T-cell (primary cell): Measurements from ENCODE around the gene KBTBD13. TPM values are rescaled to one million over a fixed set of nuclear protein-coding genes. Genes with fewer than 3 reads are reported as not detected.

ENCODE experiments used
- ATAC-seq, 4 experiments: fragments of 200-7000 bp in 3 of 4; fragments of 150-1000 bp in 1 of 4; cut with Tn5 transposase; replicated peaks in 1 of 4; 1 replicate in 3 of 4; 2 replicates in 1 of 4; pipeline ENCODE4 v1.10.0; 2021; ENCODE audit warnings: moderate library complexity in 3 of 4, mild to moderate bottlenecking in 2 of 4, moderate number of reproducible peaks in 1 of 4
- CTCF ChIA-PET, 2 donors: fragments of 300-600 bp; sonication (Branson Sonifier 250); formaldehyde crosslinking; loops; one replicate each; lab custom pipeline; 2022; ENCODE audit warnings: antibody characterized with exemption in 2 of 2; lab: Charles Lee
- POLR2A ChIA-PET, 2 donors: fragments of 300-600 bp; sonication (Branson Sonifier 250); formaldehyde crosslinking; loops; one replicate each; lab custom pipeline; 2022; ENCODE audit warnings: antibody characterized with exemption in 2 of 2; lab: Charles Lee
- DNase-seq, 35 experiments: peaks; one replicate each; pipeline versions ENCODE4 v3.0.0 to v3.0.0-alpha.2; 2013 to 2023
- H3K27ac ChIP-seq: one replicate; pipeline ENCODE4 v1.5.1; 2013; ENCODE audit warnings: low read length
- H3K27me3 ChIP-seq, 2 experiments: replicated peaks in 1 of 2; 1 replicate in 1 of 2; 2 replicates in 1 of 2; pipeline versions ENCODE4 v1.6.1 to v1.7.0; 2013; ENCODE audit warnings: low read length in 1 of 2, mixed read lengths in 1 of 2; ENCODE audit not compliant: control insufficient read depth in 2 of 2, insufficient read depth in 2 of 2; ENCODE audit errors: extremely low read depth in 1 of 2
- H3K36me3 ChIP-seq, 2 donors: 1 replicate in 1 of 2; 2 replicates in 1 of 2; pipeline versions ENCODE4 v1.6.1 to v1.7.0; 2013; ENCODE audit warnings: low read length in 1 of 2; ENCODE audit not compliant: control insufficient read depth in 2 of 2, insufficient read depth in 1 of 2; ENCODE audit errors: extremely low read depth in 1 of 2
- H3K4me1 ChIP-seq, 2 experiments: 1 replicate in 1 of 2; 2 replicates in 1 of 2; pipeline versions ENCODE4 v1.6.1 to v1.7.0; 2013; ENCODE audit warnings: low read length in 2 of 2, mixed read lengths in 1 of 2; ENCODE audit not compliant: insufficient read depth in 2 of 2, control insufficient read depth in 1 of 2; ENCODE audit errors: extremely low read depth in 1 of 2
- H3K4me3 ChIP-seq, 2 donors: 1 replicate in 1 of 2; 2 replicates in 1 of 2; pipeline versions ENCODE4 v1.5.1 to v1.7.0; 2013; ENCODE audit warnings: mild to moderate bottlenecking in 2 of 2, low read length in 1 of 2, moderate library complexity in 1 of 2; ENCODE audit not compliant: control insufficient read depth in 1 of 2; ENCODE audit errors: extremely low read depth in 1 of 2
- H3K9me3 ChIP-seq: 2 replicates; pipeline ENCODE4 v1.7.0; 2013
- H3K27ac Mint-ChIP-seq, 2 donors: one replicate each; pipeline ENCODE4 v1.8.0; 2020 to 2021; ENCODE audit warnings: mild to moderate bottlenecking in 2 of 2, mixed read lengths in 2 of 2
- H3K27me3 Mint-ChIP-seq, 2 donors: one replicate each; pipeline ENCODE4 v1.8.0; 2021 to 2022; ENCODE audit warnings: mixed read lengths in 2 of 2
- H3K36me3 Mint-ChIP-seq: one replicate; pipeline ENCODE4 v1.8.0; 2021; ENCODE audit warnings: mixed read lengths
- H3K4me1 Mint-ChIP-seq, 3 donors: one replicate each; pipeline ENCODE4 v1.8.0; 2020 to 2022; ENCODE audit warnings: mixed read lengths in 3 of 3, mild to moderate bottlenecking in 1 of 3
- H3K4me3 Mint-ChIP-seq, 3 donors: one replicate each; pipeline ENCODE4 v1.8.0; 2020 to 2022; ENCODE audit warnings: mild to moderate bottlenecking in 3 of 3, mixed read lengths in 3 of 3, moderate library complexity in 3 of 3
- H3K9me3 Mint-ChIP-seq, 3 donors: one replicate each; pipeline ENCODE4 v1.8.0; 2020 to 2022; ENCODE audit warnings: mixed read lengths in 3 of 3
- WGBS: methylation state at CpG from one replicate; pipeline ENCODE4 v1.1.5; 2013; ENCODE audit warnings: missing lambda C conversion rate; ENCODE audit not compliant: insufficient coverage; 5-methylcytosine and 5-hydroxymethylcytosine counted together
- total RNA-seq, 35 experiments: library from RNA in 6 of 35; stranded (reverse) in 6 of 35; fragments of 120-200 nt in 1 of 35; gene quantifications; one replicate each; pipeline versions ENCODE4 v1.2.1 to v1.2.4 and lab custom pipeline; 2013 to 2026

The KBTBD13 gene
- total RNA-seq, 5 donors from 2014 or later (not counting 1 experiment from before 2014, with no cell fraction given), result not detected

DNA sequence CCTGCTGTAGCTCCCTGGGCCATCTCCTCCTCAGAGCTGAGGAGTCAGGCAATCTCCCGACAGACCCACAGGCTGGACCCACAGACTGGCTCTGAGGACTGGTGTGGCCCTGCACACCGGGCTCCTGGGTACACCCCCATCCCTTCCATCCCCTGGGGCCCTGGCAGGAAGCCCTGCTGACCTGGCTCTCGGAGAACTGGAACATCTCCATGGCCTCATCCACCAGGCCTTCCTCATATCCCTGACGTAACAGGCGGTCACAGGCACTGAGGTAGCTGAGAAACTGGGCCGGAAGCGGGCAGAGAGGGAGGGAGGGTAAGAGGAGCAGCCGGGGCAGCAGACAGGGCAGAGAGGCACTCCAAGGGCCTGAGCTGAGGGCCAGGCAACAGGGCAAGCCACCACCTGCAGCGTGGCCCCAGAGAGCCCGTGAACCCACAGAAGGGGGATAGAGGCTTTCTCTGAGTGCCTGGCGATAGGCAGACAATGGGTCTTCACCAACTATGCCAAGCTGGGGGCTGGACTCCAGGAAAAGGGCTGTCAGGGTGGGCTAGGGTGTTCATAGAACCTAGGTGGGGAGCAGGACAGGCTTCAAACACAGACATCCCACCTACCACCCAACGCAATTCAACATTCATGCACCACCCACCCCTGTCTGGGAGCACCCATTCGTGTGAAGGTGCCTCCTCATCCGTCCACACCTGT is 17.9 kb downstream of the KBTBD13 start:
- DNase-seq (no peak), ATAC-seq (no peak)
- Histone ChIP-seq H3K4me3 (no peak overlapping the region), H3K27me3 (no peaks in the 10 kb centered on the region), H3K36me3 (peaks cover 0 to 30% of the 10 kb centered on the region in 2 donors), H3K27ac (no peak overlapping the region), H3K9me3 (no peaks in the 10 kb centered on the region), H3K4me1 (no peaks in the 10 kb centered on the region)
- Mint-ChIP-seq H3K36me3 (peaks cover 22% of the 10 kb centered on the region), H3K4me1 (no peaks in the 10 kb centered on the region), H3K27ac (no peak overlapping the region), H3K9me3 (no peaks in the 10 kb centered on the region), H3K4me3 (no peak overlapping the region), H3K27me3 (no peaks in the 10 kb centered on the region)
- ChIA-PET CTCF (no interaction called here), POLR2A (no interaction called here)
- 100% methylated on average over 8 of the region's 14 CpGs for WGBS

- Histone ChIP-seq H3K27ac (no peak overlapping the region), H3K27me3 (no peaks in the 10 kb centered on the region), H3K9me3 (no peaks in the 10 kb centered on the region), H3K36me3 (peaks cover 0 to 34% of the 10 kb centered on the region in 2 donors), H3K4me1 (no peaks in the 10 kb centered on the region), H3K4me3 (no peak overlapping the region)
- Mint-ChIP-seq H3K36me3 (peaks cover 25% of the 10 kb centered on the region), H3K27ac (no peak overlapping the region), H3K4me1 (no peaks in the 10 kb centered on the region), H3K27me3 (no peaks in the 10 kb centered on the region), H3K4me3 (no peak overlapping the region), H3K9me3 (no peaks in the 10 kb centered on the region)
- DNase-seq (no peak), ATAC-seq (no peak)
- CTCF ChIA-PET, result no interaction called here
- POLR2A ChIA-PET, result no interaction called here
- 93% methylated on average over 3 of the region's 5 CpGs for WGBS
These were observed 18.6 kb downstream of the KBTBD13 start for GRCh38 chr15:65095011-65095746.

- H3K9me3 Mint-ChIP-seq, result no peaks in the 10 kb centered on the region
- DNase-seq (no peak), ATAC-seq (no peak)
- Histone ChIP-seq H3K4me1 (no peaks in the 10 kb centered on the region), H3K36me3 (peaks cover 0 to 38% of the 10 kb centered on the region in 2 donors), H3K27me3 (no peaks in the 10 kb centered on the region), H3K4me3 (no peak overlapping the region), H3K27ac (no peak overlapping the region), H3K9me3 (no peaks in the 10 kb centered on the region)
- 88% methylated on average over 6 of the region's 6 CpGs for WGBS
- H3K4me1 Mint-ChIP-seq, result no peaks in the 10 kb centered on the region
- no peak overlapping the region for H3K27ac Mint-ChIP-seq
- no peaks in the 10 kb centered on the region for H3K27me3 Mint-ChIP-seq
- POLR2A ChIA-PET, result no interaction called here
- CTCF ChIA-PET, result no interaction called here
- H3K4me3 Mint-ChIP-seq, result no peak overlapping the region
- peaks cover 29% of the 10 kb centered on the region for H3K36me3 Mint-ChIP-seq
These were observed 19.2 kb downstream of the KBTBD13 start for GRCh38 chr15:65095747-65096104.

DNA sequence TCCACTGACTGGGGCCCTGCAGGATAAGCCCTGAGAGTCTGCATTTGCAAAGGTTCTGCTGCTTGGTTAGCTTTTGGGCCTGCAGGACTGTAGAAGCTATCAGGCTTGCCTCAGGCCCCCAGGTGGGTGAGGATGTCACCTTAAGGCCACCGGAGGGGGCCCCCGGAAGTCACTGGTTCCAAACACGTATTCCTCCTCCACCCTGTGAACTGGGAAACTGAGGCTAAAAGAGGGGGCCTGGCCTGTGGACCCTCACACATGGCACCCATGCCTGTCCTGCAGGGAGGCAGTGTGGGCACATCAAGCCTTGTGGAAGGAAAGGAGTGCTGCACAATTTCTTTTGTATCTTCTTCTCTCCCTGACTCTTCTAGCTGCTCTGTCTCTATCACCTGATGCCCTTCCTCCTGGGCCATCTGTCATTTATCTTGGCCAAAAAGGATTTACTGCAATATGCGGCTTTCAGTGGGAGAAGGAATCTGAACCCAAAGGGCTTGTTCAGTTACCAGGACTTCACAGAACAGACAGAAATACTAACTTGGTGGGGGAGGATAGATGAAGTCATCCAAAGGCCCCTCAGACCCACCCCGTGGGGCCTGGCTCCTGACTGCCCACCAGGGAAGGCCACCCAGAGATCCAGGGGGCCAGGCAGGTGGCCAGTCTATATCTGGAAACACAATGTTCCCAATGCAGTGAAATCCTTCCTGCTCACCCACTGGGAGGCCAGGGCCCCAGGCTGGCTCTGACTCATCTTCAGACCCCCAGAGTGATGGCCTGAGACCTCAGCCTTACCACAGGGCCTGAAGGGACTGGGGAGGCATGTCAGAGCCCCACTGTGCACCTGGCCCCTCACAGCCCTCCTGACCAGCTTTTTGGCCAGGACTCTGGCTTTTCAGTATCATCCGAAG is 20.2 kb downstream of the KBTBD13 start:
- no peaks in the 10 kb centered on the region for H3K9me3 ChIP-seq
- ChIA-PET CTCF (no interaction called here), POLR2A (no interaction called here)
- peaks cover 0 to 43% of the 10 kb centered on the region in 2 donors for H3K36me3 ChIP-seq
- no peak overlapping the region for H3K27ac ChIP-seq
- Mint-ChIP-seq H3K9me3 (no peaks in the 10 kb centered on the region), H3K4me3 (no peak overlapping the region), H3K27ac (no peak overlapping the region), H3K4me1 (peaks cover 3 to 4% (median 4%) of the 10 kb centered on the region in 3 donors), H3K27me3 (no peaks in the 10 kb centered on the region), H3K36me3 (peaks cover 35% of the 10 kb centered on the region)
- ATAC-seq (no peak), DNase-seq (no peak)
- H3K27me3 ChIP-seq, result no peaks in the 10 kb centered on the region
- peaks cover 0 to 2% of the 10 kb centered on the region in 2 experiments for H3K4me1 ChIP-seq
- 93% methylated on average over 3 of the region's 6 CpGs for WGBS
- H3K4me3 ChIP-seq, result no peak overlapping the region

GRCh38 chr15:65097651-65098263 is 21.2 kb downstream of the KBTBD13 start:
- no peak for ATAC-seq
- H3K36me3 ChIP-seq, result peaks cover 0 to 43% of the 10 kb centered on the region in 2 donors
- H3K27me3 ChIP-seq, result no peaks in the 10 kb centered on the region
- H3K27ac ChIP-seq, result no peak overlapping the region
- Mint-ChIP-seq H3K27ac (no peak overlapping the region), H3K27me3 (no peaks in the 10 kb centered on the region), H3K4me1 (peaks cover 4% of the 10 kb centered on the region in 3 donors), H3K9me3 (no peaks in the 10 kb centered on the region), H3K4me3 (no peak overlapping the region), H3K36me3 (peaks cover 35% of the 10 kb centered on the region)
- ChIA-PET CTCF (no interaction called here), POLR2A (no interaction called here)
- H3K4me1 ChIP-seq, result peaks cover 0 to 2% of the 10 kb centered on the region in 2 experiments
- DNase-seq, result no peak
- 100% methylated on average over 2 of the region's 7 CpGs for WGBS
- H3K9me3 ChIP-seq, result no peaks in the 10 kb centered on the region
- no peak overlapping the region for H3K4me3 ChIP-seq

DNA sequence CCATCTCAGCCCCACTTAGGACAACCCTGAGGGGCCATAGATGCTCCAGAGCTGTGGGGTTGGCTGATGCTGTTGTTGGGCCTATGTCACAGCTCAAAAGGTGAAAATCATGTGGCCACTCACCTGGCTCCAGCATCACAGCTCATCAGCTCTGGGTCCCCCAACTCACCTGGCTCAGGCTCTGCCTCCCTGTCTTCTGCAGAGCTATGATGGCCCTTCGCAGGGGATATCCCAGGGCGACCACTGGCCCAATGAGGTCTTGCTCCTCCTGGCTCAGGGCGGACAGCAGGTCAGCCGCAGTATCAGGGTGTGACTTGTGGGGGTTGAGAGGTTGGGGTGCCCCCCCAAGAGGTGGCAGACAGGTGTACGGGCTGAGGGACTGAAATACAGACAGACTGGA is 22.8 kb downstream of the KBTBD13 start:
- no peaks in the 10 kb centered on the region for H3K9me3 ChIP-seq
- Mint-ChIP-seq H3K27me3 (no peaks in the 10 kb centered on the region), H3K36me3 (peaks cover 41% of the 10 kb centered on the region), H3K4me3 (no peak overlapping the region), H3K27ac (no peak overlapping the region), H3K9me3 (no peaks in the 10 kb centered on the region), H3K4me1 (peaks cover 4% of the 10 kb centered on the region in 3 donors)
- H3K36me3 ChIP-seq, result peaks cover 0 to 45% of the 10 kb centered on the region in 2 donors
- no peak for ATAC-seq
- ChIA-PET CTCF (interaction anchor here in 1 of 2 donors (0.7 kb wide), 1 partner anchor 51 kb away, joined by 3 read pairs; no protein-coding TSS in a partner anchor), POLR2A (no interaction called here)
- no peaks in the 10 kb centered on the region for H3K27me3 ChIP-seq
- WGBS, result 100% methylated on average over 4 of the region's 5 CpGs
- H3K4me1 ChIP-seq, result peaks cover 0 to 2% of the 10 kb centered on the region in 2 experiments
- H3K27ac ChIP-seq, result no peak overlapping the region
- DNase-seq, result no peak
- H3K4me3 ChIP-seq, result no peak overlapping the region
